WI38 (cell line): ENCODE data around the gene WDR27.

ENCODE experiments used
- H3K4me3 ChIP-seq: 2 replicates; pipeline ENCODE4 v1.5.1; 2011; ENCODE audit warnings: low read depth, mild to moderate bottlenecking, control low read depth, low read length
- TF ChIP-seq, protein P1 (sequence below): IDR thresholded peaks from 2 replicates; pipeline ENCODE4 v1.5.1; 2012; ENCODE audit warnings: low read depth, mild to moderate bottlenecking, control low read depth, low read length

The WDR27 gene

DNA sequence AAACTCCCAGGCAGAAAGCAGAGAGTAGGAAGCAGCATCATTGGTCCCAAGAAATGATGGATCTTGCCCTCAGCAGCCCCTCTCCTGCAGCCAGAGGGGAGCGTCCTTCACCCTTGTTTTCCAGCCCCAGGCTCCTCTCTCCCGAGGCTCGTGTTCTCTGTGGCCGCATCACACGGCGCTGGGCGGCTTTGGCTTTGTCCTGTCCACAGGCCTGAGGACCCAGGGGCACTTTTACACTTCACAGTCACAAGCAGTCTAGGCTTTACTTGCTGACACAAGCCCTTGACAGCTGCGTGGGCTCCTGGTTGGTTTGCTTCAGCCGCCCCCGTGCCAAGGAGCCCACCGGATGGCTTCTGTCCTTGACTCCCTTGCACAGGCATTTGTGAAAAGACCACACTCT lies 272.8 kb downstream of the WDR27 start:
- TF ChIP-seq, protein P1, sequence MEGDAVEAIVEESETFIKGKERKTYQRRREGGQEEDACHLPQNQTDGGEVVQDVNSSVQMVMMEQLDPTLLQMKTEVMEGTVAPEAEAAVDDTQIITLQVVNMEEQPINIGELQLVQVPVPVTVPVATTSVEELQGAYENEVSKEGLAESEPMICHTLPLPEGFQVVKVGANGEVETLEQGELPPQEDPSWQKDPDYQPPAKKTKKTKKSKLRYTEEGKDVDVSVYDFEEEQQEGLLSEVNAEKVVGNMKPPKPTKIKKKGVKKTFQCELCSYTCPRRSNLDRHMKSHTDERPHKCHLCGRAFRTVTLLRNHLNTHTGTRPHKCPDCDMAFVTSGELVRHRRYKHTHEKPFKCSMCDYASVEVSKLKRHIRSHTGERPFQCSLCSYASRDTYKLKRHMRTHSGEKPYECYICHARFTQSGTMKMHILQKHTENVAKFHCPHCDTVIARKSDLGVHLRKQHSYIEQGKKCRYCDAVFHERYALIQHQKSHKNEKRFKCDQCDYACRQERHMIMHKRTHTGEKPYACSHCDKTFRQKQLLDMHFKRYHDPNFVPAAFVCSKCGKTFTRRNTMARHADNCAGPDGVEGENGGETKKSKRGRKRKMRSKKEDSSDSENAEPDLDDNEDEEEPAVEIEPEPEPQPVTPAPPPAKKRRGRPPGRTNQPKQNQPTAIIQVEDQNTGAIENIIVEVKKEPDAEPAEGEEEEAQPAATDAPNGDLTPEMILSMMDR: no peak

DNA sequence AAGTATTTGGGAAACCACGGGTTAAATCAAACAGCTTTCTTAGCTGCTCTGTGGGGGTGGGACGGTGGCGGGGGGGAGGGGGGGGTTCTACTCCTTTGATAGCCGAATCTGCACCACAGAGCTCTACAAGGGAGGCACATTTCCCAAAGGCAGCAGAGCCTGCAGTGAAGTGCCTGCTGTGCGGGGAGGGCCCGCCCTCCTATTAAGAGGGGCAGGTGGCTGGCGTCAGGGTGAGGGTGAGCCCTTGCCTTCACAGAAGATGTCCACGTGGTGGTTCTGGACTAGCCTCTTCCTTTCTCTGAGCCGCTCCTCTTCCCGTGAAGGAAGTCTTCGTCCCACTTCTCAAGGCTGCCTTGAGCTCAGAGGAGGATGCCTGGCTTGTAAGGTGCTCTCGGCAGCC lies 273.3 kb downstream of the WDR27 start:
- TF ChIP-seq, protein P1: no peak
- no peak overlapping the region for H3K4me3 ChIP-seq

More for the DNA sequence above, 272.8 kb downstream of the WDR27 start:
- no peak overlapping the region for H3K4me3 ChIP-seq

DNA sequence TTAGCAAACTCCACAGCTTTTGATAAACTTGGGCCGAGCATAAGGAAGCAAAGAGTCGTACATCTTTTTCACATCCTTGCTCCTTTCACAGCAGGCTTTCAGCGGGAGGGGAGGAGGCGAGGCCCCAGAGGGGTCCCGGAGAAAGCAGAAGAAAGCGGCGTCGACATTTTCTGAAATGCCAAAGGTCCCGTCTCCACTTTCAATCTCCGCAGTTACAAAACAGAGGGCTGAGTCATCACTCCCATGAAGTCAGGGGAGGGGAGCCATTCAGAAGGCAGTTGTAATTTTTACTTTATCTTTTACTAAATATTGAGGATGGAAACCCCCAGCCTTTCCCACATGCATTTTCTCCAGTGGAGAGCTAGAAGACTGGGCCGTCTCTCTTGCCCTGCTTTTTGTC lies 274.0 kb downstream of the WDR27 start:
- H3K4me3 ChIP-seq: peak overlapping the region; percentile 23; the same call in 1 of the 2 replicates
- TF ChIP-seq, protein P1: no peak

DNA sequence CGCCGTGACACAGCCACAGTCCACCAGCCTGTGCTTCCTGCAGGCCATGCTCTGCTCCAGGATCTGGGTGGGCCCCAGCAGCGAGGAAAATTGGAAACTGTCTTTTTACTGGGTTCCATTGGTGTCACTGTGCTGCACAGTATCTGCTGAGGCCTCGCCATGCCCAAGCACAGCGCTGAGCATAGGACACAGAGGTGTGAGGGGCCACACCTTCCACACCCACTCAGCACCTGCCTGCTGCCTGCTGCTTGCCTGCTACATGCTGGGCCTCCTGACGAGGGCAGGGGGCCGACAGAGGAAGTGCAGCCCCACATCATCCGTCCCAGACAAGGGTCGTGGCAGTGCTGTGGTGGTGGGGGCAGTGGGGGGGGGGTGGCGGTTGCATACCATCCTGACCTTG lies 275.2 kb downstream of the WDR27 start:
- H3K4me3 ChIP-seq: no peak overlapping the region
- TF ChIP-seq, protein P1: no peak

DNA sequence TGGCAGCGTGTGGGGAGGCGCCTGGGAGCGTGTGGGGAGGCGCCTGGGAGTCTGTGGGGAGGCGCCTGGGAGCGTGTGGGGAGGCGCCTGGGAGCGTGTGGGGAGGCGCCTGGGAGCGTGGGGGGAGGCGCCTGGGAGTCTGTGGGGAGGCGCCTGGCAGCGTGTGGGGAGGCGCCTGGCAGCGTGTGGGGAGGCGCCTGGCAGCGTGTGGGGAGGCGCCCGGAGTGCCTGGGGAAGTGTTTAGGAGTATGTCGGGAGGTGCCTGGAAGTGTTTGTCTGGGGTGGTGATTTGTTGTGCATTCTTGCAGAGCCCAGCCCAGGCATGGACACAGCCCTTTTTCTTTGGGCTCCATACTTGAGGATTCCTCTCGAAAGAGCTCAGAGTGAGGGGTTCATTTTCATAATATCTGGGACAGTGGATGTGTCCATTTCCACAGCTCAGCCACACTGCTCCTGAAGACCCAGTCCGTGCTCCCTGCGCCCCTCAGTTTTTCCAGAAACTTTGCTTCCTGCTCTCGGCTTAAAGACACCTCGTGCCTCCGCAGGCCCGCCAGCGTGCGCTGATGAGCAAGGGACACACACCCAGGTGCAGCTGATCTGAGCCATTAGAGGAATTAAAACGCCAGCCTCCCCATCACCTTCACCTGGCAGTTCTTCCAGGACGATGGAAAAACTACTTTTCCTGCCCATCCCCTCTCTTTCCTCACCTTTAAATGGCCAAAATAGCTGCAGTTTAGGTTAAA lies 276.0 kb downstream of the WDR27 start:
- no peak overlapping the region for H3K4me3 ChIP-seq

DNA sequence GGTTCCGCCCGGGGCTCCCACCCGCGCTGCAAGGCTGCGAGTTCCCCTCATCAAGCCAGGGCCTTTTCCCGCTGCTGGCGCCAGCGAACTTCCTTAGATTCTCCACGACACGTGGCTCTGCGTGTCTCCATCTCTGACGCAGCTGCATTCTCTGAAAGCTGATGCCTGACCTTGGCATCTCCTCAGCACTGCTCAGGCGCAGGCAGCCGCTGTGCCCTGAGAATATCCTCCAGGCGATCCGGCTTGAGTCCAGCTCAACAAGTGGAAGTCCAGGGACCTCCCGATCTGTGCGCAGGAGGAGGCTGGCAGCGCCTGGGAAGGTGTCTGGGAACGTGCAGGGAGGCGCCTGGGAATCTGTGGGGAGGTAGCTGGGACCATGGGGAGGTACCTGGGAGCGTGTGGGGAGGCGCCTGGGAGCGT lies 277.0 kb downstream of the WDR27 start:
- no peak overlapping the region for H3K4me3 ChIP-seq

More for the DNA sequence above, 276.0 kb downstream of the WDR27 start:
- TF ChIP-seq, protein P1: no peak

DNA sequence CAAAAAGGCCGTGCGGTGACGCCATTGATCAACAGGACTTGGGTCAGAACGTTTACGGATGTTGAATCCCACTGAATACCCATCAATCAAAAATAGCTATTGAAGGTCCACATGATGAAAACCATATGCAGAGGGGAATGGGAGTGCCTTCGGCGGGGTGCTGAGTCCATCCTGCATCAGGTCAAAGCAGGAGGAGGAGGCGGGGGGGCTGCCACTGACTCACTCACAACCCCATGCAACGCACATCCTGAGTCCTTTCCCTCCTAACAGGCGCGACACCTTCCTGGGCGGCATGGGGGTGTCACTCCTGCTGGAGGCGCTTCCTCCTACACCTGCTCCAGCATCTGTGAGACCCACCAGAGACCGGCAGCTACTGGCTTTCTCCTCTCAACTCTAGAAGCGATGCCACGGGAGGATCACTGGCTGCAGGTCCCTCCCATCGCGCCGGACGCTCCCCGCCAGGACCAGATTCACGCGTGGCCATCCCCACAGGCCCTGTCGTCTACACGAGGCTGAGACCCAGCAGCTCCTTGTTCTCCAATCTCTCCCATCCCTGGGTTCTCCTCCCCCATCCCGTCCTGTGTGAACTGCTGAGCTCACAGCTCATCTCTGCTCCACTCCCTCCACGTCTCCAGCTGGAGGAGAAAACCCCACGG lies 277.6 kb downstream of the WDR27 start:
- H3K4me3 ChIP-seq: no peak overlapping the region
- TF ChIP-seq, protein P1: no peak

More for the DNA sequence above, 277.0 kb downstream of the WDR27 start:
- TF ChIP-seq, protein P1: no peak
